ENCODE measurements around the gene RAMP3. TPM values are rescaled to one million over a fixed set of nuclear protein-coding genes. Genes with fewer than 3 reads are reported as not detected.

The RAMP3 gene
- polyA plus RNA-seq, 1 donor (not counting 4 experiments of a cell fraction or from before 2014, with no cell fraction given): not detected

DNA sequence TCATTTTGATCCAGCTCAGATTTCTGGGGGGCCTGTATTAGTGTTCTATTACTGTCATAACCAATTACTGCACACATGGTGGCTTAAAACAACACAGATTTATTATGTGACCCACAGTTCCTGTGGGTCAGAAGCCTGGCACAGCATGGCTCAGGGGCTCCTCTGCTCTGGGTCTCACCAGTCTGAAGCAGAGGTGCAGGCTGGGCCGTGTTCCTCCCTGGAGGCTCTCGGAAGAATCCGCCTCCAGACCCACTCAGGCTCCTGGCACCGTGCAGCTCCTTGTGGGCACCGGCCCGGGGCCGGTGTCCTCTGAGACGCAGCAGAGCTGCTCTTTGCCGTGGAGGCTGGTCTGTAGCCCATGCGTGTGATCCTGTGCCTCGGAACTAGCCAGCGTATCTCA, 61.5 kb downstream of the RAMP3 start:
- Histone ChIP-seq H3K9me3 (ENCODE audit: control insufficient read depth, low read depth, low read length) (no peaks in the 10 kb centered on the region), H3K36me3 (ENCODE audit: control insufficient read depth in 2 of 2, extremely low read depth in 1 of 2, insufficient read depth in 2 of 2, low read length in 2 of 2) (no peaks in the 10 kb centered on the region), H3K27ac (ENCODE audit: control insufficient read depth, insufficient read depth, low read length) (no peak overlapping the region), H3K9me1 (ENCODE audit: control insufficient read depth, extremely low read depth, insufficient read depth, low read length) (no peaks in the 10 kb centered on the region), H3K27me3 (ENCODE audit: control insufficient read depth, extremely low read depth, insufficient read depth, low read length) (peaks cover 9% of the 10 kb centered on the region), H3K4me1 (ENCODE audit: control insufficient read depth, extremely low read depth, insufficient read depth, low read length) (no peaks in the 10 kb centered on the region), H3K79me2 (ENCODE audit: control insufficient read depth, insufficient read depth, low read length) (no peaks in the 10 kb centered on the region), H4K20me1 (ENCODE audit: control insufficient read depth, extremely low read depth, insufficient read depth, low read length) (no peaks in the 10 kb centered on the region), H3K4me2 (ENCODE audit: control insufficient read depth, extremely low read depth, insufficient read depth, low read depth, low read length) (no peak overlapping the region), H2AFZ (ENCODE audit: control insufficient read depth, low read length) (no peak overlapping the region), H3K4me3 (ENCODE audit: control insufficient read depth in 2 of 3, extremely low read depth in 1 of 3, insufficient read depth in 2 of 3, low read depth in 1 of 3, low read length in 3 of 3) (no peak overlapping the region), H3K9ac (ENCODE audit: control insufficient read depth, extremely low read depth, insufficient read depth, low read length) (no peak overlapping the region)
- TF ChIP-seq EZH2 (IDR thresholded peaks at IDR 0.05; ENCODE audit: low read length): no peak
- TF ChIP-seq, protein P1, sequence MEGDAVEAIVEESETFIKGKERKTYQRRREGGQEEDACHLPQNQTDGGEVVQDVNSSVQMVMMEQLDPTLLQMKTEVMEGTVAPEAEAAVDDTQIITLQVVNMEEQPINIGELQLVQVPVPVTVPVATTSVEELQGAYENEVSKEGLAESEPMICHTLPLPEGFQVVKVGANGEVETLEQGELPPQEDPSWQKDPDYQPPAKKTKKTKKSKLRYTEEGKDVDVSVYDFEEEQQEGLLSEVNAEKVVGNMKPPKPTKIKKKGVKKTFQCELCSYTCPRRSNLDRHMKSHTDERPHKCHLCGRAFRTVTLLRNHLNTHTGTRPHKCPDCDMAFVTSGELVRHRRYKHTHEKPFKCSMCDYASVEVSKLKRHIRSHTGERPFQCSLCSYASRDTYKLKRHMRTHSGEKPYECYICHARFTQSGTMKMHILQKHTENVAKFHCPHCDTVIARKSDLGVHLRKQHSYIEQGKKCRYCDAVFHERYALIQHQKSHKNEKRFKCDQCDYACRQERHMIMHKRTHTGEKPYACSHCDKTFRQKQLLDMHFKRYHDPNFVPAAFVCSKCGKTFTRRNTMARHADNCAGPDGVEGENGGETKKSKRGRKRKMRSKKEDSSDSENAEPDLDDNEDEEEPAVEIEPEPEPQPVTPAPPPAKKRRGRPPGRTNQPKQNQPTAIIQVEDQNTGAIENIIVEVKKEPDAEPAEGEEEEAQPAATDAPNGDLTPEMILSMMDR (optimal IDR thresholded peaks at IDR 0.05 in 1 of 3, IDR thresholded peaks at IDR 0.05 in 1 of 3, conservative IDR thresholded peaks at IDR 0.05 in 1 of 3; ENCODE audit: extremely low read depth in 1 of 3, insufficient read depth in 2 of 3, low read length in 3 of 3): no peak
- FAIRE-seq: no peak
- dilution Hi-C loops (cut with MboI; ENCODE audit: extremely low pct_ligation_motif_present, low sequenced_read_pairs): no loop called here
- no peak for DNase-seq (ENCODE audit: low read depth, low spot score)

- H2AFZ ChIP-seq (ENCODE audit: control insufficient read depth, low read length): no peak overlapping the region
- no peaks in the 10 kb centered on the region for H3K9me1 ChIP-seq (ENCODE audit: control insufficient read depth, extremely low read depth, insufficient read depth, low read length)
- no peaks in the 10 kb centered on the region for H3K79me2 ChIP-seq (ENCODE audit: control insufficient read depth, insufficient read depth, low read length)
- H3K9ac ChIP-seq (ENCODE audit: control insufficient read depth, extremely low read depth, insufficient read depth, low read length): no peak overlapping the region
- no peak overlapping the region for H3K27ac ChIP-seq (ENCODE audit: control insufficient read depth, insufficient read depth, low read length)
- no peaks in the 10 kb centered on the region for H4K20me1 ChIP-seq (ENCODE audit: control insufficient read depth, extremely low read depth, insufficient read depth, low read length)
- H3K4me1 ChIP-seq (ENCODE audit: control insufficient read depth, extremely low read depth, insufficient read depth, low read length): no peaks in the 10 kb centered on the region
- H3K4me2 ChIP-seq (ENCODE audit: control insufficient read depth, extremely low read depth, insufficient read depth, low read depth, low read length): no peak overlapping the region
- H3K9me3 ChIP-seq (ENCODE audit: control insufficient read depth, low read depth, low read length): no peaks in the 10 kb centered on the region
- FAIRE-seq: no peak
- H3K27me3 ChIP-seq (ENCODE audit: control insufficient read depth, extremely low read depth, insufficient read depth, low read length): peaks cover 9% of the 10 kb centered on the region
- TF ChIP-seq EZH2 (IDR thresholded peaks at IDR 0.05; ENCODE audit: low read length): no peak
- TF ChIP-seq, protein P1 (optimal IDR thresholded peaks at IDR 0.05 in 1 of 3, IDR thresholded peaks at IDR 0.05 in 1 of 3, conservative IDR thresholded peaks at IDR 0.05 in 1 of 3; ENCODE audit: extremely low read depth in 1 of 3, insufficient read depth in 2 of 3, low read length in 3 of 3): no peak
- no peak overlapping the region for H3K4me3 ChIP-seq (ENCODE audit: control insufficient read depth in 2 of 3, extremely low read depth in 1 of 3, insufficient read depth in 2 of 3, low read depth in 1 of 3, low read length in 3 of 3)
- no peak for DNase-seq (ENCODE audit: low read depth, low spot score)
- no peaks in the 10 kb centered on the region for H3K36me3 ChIP-seq (ENCODE audit: control insufficient read depth in 2 of 2, extremely low read depth in 1 of 2, insufficient read depth in 2 of 2, low read length in 2 of 2)
- dilution Hi-C loops (cut with MboI; ENCODE audit: extremely low pct_ligation_motif_present, low sequenced_read_pairs): no loop called here
Measured at GRCh38 chr7:45219801-45220435, 62.3 kb downstream of the RAMP3 start.

All from keratinocyte (primary cell).